H1 (cell line): Measurements from ENCODE around the gene AHSG.

Experiments used
- EZH2 ChIP-seq: fragments of 200-600 bp; sonication (generic); IDR thresholded peaks from 2 replicates; pipeline ENCODE4 v1.7.1; 2012; ENCODE audit warnings: low read depth, mild to moderate bottlenecking, moderate library complexity, low read length, inconsistent platforms; ENCODE audit not compliant: severe bottlenecking
- HDAC2 ChIP-seq, 2 experiments: fragments of 300-600 bp in 1 of 2; sonication (generic) in 1 of 2; IDR thresholded peaks; 2 replicates each; pipeline ENCODE4 v1.6.1; 2011 to 2012; ENCODE audit warnings: low read depth in 2 of 2, low read length in 2 of 2, mild to moderate bottlenecking in 2 of 2, moderate library complexity in 2 of 2, borderline replicate concordance in 1 of 2, inconsistent platforms in 1 of 2
- KDM1A ChIP-seq: fragments of 200-600, 300-600 bp; sonication (generic); IDR thresholded peaks from 2 replicates; pipeline ENCODE4 v1.7.1; 2016; ENCODE audit warnings: mild to moderate bottlenecking, low read length, borderline replicate concordance
- POLR2A ChIP-seq, 2 experiments: IDR thresholded peaks; 1 replicate in 1 of 2; 2 replicates in 1 of 2; pipeline ENCODE4 v1.6.1; 2011; ENCODE audit warnings: low read depth in 2 of 2, low read length in 2 of 2, mild to moderate bottlenecking in 2 of 2; ENCODE audit errors: control extremely low read depth in 1 of 2
- POLR2AphosphoS5 ChIP-seq: IDR thresholded peaks from 2 replicates; pipeline ENCODE4 v1.6.1; 2011; ENCODE audit warnings: low read depth, low read length
- RAD21 ChIP-seq, 2 experiments: IDR thresholded peaks in 1 of 2; conservative IDR thresholded peaks in 1 of 2; 2 replicates each; pipeline ENCODE4 v1.6.1; 2011; ENCODE audit warnings: low read depth in 2 of 2, low read length in 2 of 2, improper control_type of control experiment in 1 of 2, inconsistent platforms in 1 of 2, mild to moderate bottlenecking in 1 of 2, moderate library complexity in 1 of 2
- TAF7 ChIP-seq: optimal IDR thresholded peaks from 2 replicates; pipeline ENCODE3; 2011; ENCODE audit warnings: low read depth, mild to moderate bottlenecking, inconsistent platforms, low read length, moderate library complexity, borderline replicate concordance
- ZNF274 ChIP-seq: IDR thresholded peaks from 2 replicates; pipeline ENCODE4 v1.7.0; 2012; ENCODE audit warnings: low read length, borderline replicate concordance; ENCODE audit errors: extremely low read depth
- TF ChIP-seq, protein P1 (sequence below): IDR thresholded peaks from 2 replicates; pipeline ENCODE4 v1.6.1; 2012; ENCODE audit warnings: inconsistent platforms
- TF ChIP-seq, protein P2 (sequence below), 3 experiments: IDR thresholded peaks; 1 replicate in 2 of 3; 2 replicates in 1 of 3; pipeline versions ENCODE4 v1.5.1 to v1.6.1; 2011; ENCODE audit warnings: low read length in 3 of 3, mild to moderate bottlenecking in 3 of 3, inconsistent platforms in 2 of 3, low read depth in 1 of 3, moderate library complexity in 1 of 3; ENCODE audit not compliant: insufficient read depth in 1 of 3; ENCODE audit errors: control extremely low read depth in 1 of 3

DNA sequence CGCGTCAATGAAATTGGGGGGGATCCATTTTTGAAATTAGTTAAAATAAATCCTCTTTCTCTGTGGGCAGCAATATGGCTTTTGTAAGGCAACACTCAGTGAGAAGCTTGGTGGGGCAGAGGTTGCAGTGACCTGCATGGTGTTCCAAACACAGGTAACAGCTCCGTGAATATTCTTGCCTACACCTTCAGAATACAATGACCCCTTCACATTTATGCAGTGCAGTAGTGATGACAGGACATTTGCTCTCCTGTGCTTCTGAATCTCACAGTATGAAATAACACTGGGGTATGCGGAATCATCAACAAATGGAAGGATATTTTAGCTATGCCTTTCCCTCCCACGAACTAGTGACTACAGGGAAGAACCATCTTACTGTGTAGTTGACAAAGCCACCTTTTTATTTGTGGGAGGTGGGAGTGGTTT, 6.9 kb downstream of the AHSG start:
- TF ChIP-seq, protein P1, sequence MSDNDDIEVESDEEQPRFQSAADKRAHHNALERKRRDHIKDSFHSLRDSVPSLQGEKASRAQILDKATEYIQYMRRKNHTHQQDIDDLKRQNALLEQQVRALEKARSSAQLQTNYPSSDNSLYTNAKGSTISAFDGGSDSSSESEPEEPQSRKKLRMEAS = no peak
- TF ChIP-seq, protein P2, sequence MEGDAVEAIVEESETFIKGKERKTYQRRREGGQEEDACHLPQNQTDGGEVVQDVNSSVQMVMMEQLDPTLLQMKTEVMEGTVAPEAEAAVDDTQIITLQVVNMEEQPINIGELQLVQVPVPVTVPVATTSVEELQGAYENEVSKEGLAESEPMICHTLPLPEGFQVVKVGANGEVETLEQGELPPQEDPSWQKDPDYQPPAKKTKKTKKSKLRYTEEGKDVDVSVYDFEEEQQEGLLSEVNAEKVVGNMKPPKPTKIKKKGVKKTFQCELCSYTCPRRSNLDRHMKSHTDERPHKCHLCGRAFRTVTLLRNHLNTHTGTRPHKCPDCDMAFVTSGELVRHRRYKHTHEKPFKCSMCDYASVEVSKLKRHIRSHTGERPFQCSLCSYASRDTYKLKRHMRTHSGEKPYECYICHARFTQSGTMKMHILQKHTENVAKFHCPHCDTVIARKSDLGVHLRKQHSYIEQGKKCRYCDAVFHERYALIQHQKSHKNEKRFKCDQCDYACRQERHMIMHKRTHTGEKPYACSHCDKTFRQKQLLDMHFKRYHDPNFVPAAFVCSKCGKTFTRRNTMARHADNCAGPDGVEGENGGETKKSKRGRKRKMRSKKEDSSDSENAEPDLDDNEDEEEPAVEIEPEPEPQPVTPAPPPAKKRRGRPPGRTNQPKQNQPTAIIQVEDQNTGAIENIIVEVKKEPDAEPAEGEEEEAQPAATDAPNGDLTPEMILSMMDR (IDR thresholded peaks at IDR 0.05; ENCODE audit: control extremely low read depth in 1 of 3, insufficient read depth in 1 of 3, low read depth in 1 of 3, low read length in 3 of 3) = no peak
- TF ChIP-seq TAF7 (no peak), ZNF274 (no peak), EZH2 (no peak), KDM1A (no peak), RAD21 (IDR thresholded peaks at IDR 0.05 in 1 of 2, conservative IDR thresholded peaks at IDR 0.05 in 1 of 2; ENCODE audit: low read depth in 2 of 2, low read length in 2 of 2) (no peak), POLR2AphosphoS5 (no peak), POLR2A (IDR thresholded peaks at IDR 0.05; ENCODE audit: control extremely low read depth in 1 of 2, low read depth in 2 of 2, low read length in 2 of 2) (no peak), HDAC2 (IDR thresholded peaks at IDR 0.05; ENCODE audit: borderline replicate concordance in 1 of 2, low read depth in 2 of 2, low read length in 2 of 2) (no peak)
